HepG2 (cell line): Measurements from ENCODE around the gene KREMEN1. TPM values are rescaled to one million over a fixed set of nuclear protein-coding genes. Genes with fewer than 3 reads are reported as not detected.

ENCODE experiments used
- ATAC-seq: fragments of 200-7000 bp; cut with Tn5 transposase; 3 replicates; pipeline ENCODE4 v1.9.1; 2020; ENCODE audit warnings: mild to moderate bottlenecking, moderate library complexity
- BruUV-seq: library from RNA; stranded (reverse); fragments of 400-500 nt; replicated peaks from 2 replicates; lab custom pipeline; 2021; lab: Mats Ljungman, UMichigan
- CTCF ChIA-PET: fragments of 300-600 bp; formaldehyde crosslinking; extraction: SDS; loops from one replicate; lab custom pipeline; 2021; ENCODE audit warnings: low total read pairs, inconsistent platforms, low intra/inter-chr PET ratio; lab: Yijun Ruan, JAX
- POLR2A ChIA-PET: fragments of 350-600 bp; sonication (Branson Sonifier 250); formaldehyde crosslinking; loops from one replicate; lab custom pipeline; 2020; ENCODE audit warnings: antibody characterized with exemption, inconsistent platforms; lab: Yijun Ruan, JAX
- DNase-seq: peaks from one replicate; pipeline ENCODE4 v3.0.0-alpha.2; 2015; ENCODE audit warnings: low spot score
- FAIRE-seq: peaks from 3 replicates; lab custom pipeline; 2011; peaks lifted over from hg19 to GRCh38; lab: Jason Lieb, UNC
- H2AFZ ChIP-seq: one replicate; pipeline ENCODE4 v1.6.1; 2011; ENCODE audit warnings: low read length, inconsistent platforms
- H3K27ac ChIP-seq: fragments of 300-600 bp; 3 replicates; pipeline ENCODE4 v1.8.0; 2011; ENCODE audit warnings: mixed run types, mild to moderate bottlenecking, mixed read lengths, low read length, inconsistent platforms; ENCODE audit not compliant: insufficient read depth; ENCODE audit errors: extremely low read length
- H3K27me3 ChIP-seq, 2 experiments: fragments of 200-600 bp in 1 of 2; 2 replicates in 1 of 2; 3 replicates in 1 of 2; pipeline versions ENCODE4 v1.6.0 to v1.8.0; 2011; ENCODE audit warnings: low read length in 2 of 2, mild to moderate bottlenecking in 2 of 2, moderate library complexity in 2 of 2, inconsistent platforms in 1 of 2; ENCODE audit not compliant: insufficient read depth in 2 of 2, control insufficient read depth in 1 of 2
- H3K36me3 ChIP-seq, 2 experiments: fragments of 200-600 bp in 1 of 2; replicated peaks in 1 of 2; 2 replicates in 1 of 2; 3 replicates in 1 of 2; pipeline versions ENCODE4 v1.5.1 to v1.8.0; 2011; ENCODE audit warnings: low read length in 2 of 2, inconsistent platforms in 1 of 2; ENCODE audit not compliant: insufficient read depth in 2 of 2, control insufficient read depth in 1 of 2
- H3K4me1 ChIP-seq: 2 replicates; pipeline ENCODE4 v1.5.1; 2012; ENCODE audit warnings: low read length, inconsistent platforms; ENCODE audit not compliant: insufficient read depth
- H3K4me2 ChIP-seq: 2 replicates; pipeline ENCODE4 v1.6.0; 2011; ENCODE audit warnings: low read depth, low read length, inconsistent platforms
- H3K4me3 ChIP-seq, 3 experiments: fragments of 200-600 bp in 1 of 3; sonication (generic), shearing (Covaris generic) in 1 of 3; replicated peaks in 1 of 3; 2 replicates each; pipeline ENCODE4 v1.5.1; 2011 to 2016; ENCODE audit warnings: low read length in 3 of 3, inconsistent platforms in 2 of 3, low read depth in 2 of 3, mild to moderate bottlenecking in 2 of 3, control low read depth in 1 of 3, mixed read lengths in 1 of 3; ENCODE audit not compliant: insufficient read depth in 1 of 3
- H3K79me2 ChIP-seq: one replicate; pipeline ENCODE4 v1.6.1; 2011; ENCODE audit warnings: low read length, inconsistent platforms; ENCODE audit not compliant: insufficient read depth
- H3K9ac ChIP-seq: 2 replicates; pipeline ENCODE4 v1.6.0; 2011; ENCODE audit warnings: mild to moderate bottlenecking, low read depth, low read length, inconsistent platforms; ENCODE audit not compliant: insufficient read depth
- H3K9me3 ChIP-seq: 2 replicates; pipeline ENCODE4 v1.5.1; 2012; ENCODE audit warnings: mild to moderate bottlenecking, low read length
- H4K20me1 ChIP-seq: 2 replicates; pipeline ENCODE4 v1.6.0; 2011; ENCODE audit warnings: inconsistent platforms, mild to moderate bottlenecking, low read length, moderate library complexity; ENCODE audit not compliant: insufficient read depth
- CREM ChIP-seq, 2 experiments: sonication (generic) in 1 of 2; formaldehyde crosslinking in 1 of 2; IDR thresholded peaks; 2 replicates each; pipeline versions ENCODE4 v1.4.0 to v1.6.1; 2016 to 2020; ENCODE audit warnings: antibody characterized with exemption in 1 of 2, mild to moderate bottlenecking in 1 of 2, missing genetic modification reagents in 1 of 2
- FOXA1 ChIP-seq, 2 experiments: fragments of 450-650 bp in 1 of 2; sonication (generic) in 1 of 2; formaldehyde crosslinking in 1 of 2; IDR thresholded peaks; 2 replicates each; pipeline versions ENCODE4 v1.4.0 to v1.6.1; 2016 to 2020; ENCODE audit warnings: missing genetic modification reagents in 1 of 2
- HMG20A ChIP-seq: IDR thresholded peaks from 2 replicates; pipeline ENCODE4 v1.6.1; 2016; ENCODE audit warnings: borderline replicate concordance
- HMG20B ChIP-seq: conservative IDR thresholded peaks from 2 replicates; pipeline ENCODE4 v1.6.1; 2016; ENCODE audit warnings: missing genetic modification reagents, missing compliant biosample characterization
- ISL2 ChIP-seq: sonication (generic); formaldehyde crosslinking; IDR thresholded peaks from 2 replicates; pipeline ENCODE4 v1.5.0; 2020; ENCODE audit warnings: missing genetic modification reagents
- MTF2 ChIP-seq: sonication (generic); formaldehyde crosslinking; IDR thresholded peaks from 2 replicates; pipeline ENCODE4 v1.5.0; 2020; ENCODE audit warnings: missing genetic modification reagents, borderline replicate concordance
- NCOA1 ChIP-seq: sonication (generic); formaldehyde crosslinking; IDR thresholded peaks from 2 replicates; pipeline ENCODE4 v1.9.0; 2021; ENCODE audit warnings: missing genetic modification reagents
- PAF1 ChIP-seq: IDR thresholded peaks from 2 replicates; pipeline ENCODE4 v1.6.1; 2016; ENCODE audit warnings: missing genetic modification reagents, missing compliant biosample characterization
- SOX13 ChIP-seq, 3 experiments: fragments of 450-650 bp in 1 of 3; sonication (generic) in 1 of 3; formaldehyde crosslinking in 1 of 3; IDR thresholded peaks in 2 of 3; conservative IDR thresholded peaks in 1 of 3; 2 replicates each; pipeline versions ENCODE4 v1.5.0 to v1.6.1; 2016 to 2020; ENCODE audit warnings: antibody characterized with exemption in 1 of 3, mild to moderate bottlenecking in 1 of 3, missing compliant biosample characterization in 1 of 3, missing genetic modification reagents in 1 of 3, moderate library complexity in 1 of 3
- SOX6 ChIP-seq, 2 experiments: fragments of 450-650 bp in 1 of 2; sonication (generic) in 1 of 2; formaldehyde crosslinking in 1 of 2; IDR thresholded peaks; 2 replicates each; pipeline versions ENCODE4 v1.4.0 to v1.6.1; 2017 to 2020; ENCODE audit warnings: antibody characterized with exemption in 1 of 2, mild to moderate bottlenecking in 1 of 2, missing genetic modification reagents in 1 of 2
- ZNF670 ChIP-seq: sonication (generic); formaldehyde crosslinking; IDR thresholded peaks from 2 replicates; pipeline ENCODE4 v1.8.0; 2022; ENCODE audit warnings: mild to moderate bottlenecking, missing genetic modification reagents, borderline replicate concordance
- WGBS: methylation state at CpG from one replicate; pipeline ENCODE4 v1.1.6; 2017; ENCODE audit warnings: low lambda C conversion rate; 5-methylcytosine and 5-hydroxymethylcytosine counted together
- in situ Hi-C: cut with HindIII; loops from 2 replicates; pipeline ENCODE4 v1.10.0; 2017; ENCODE audit warnings: low pct_unique_long_range_greater_than_20kb; ENCODE audit not compliant: extremely low pct_ligation_motif_present
- intact Hi-C: fragments of 100-400 bp; cut with micrococcal nuclease; formaldehyde crosslinking; loops from one replicate; pipeline ENCODE4 v1.10.0; 2022; ENCODE audit not compliant: unreplicated experiment
- polyA plus RNA-seq, 8 experiments: library from polyadenylated mRNA; depleted of rRNA in 3 of 8; stranded (reverse) in 7 of 8; unstranded in 1 of 8; fragments of >200 nt; fragmentation: Illumina TruSeq in 4 of 8; extraction: Trizol in 4 of 8; gene quantifications; 2 replicates each; pipeline versions ENCODE4 v1.2.1 to v1.2.3, GENCODE V29; 2011 to 2016; ENCODE audit warnings: low read depth in 4 of 8, missing spikeins in 1 of 8, mixed read lengths in 1 of 8; ENCODE audit not compliant: insufficient read depth in 1 of 8
- total RNA-seq, 5 experiments: library from RNA; depleted of rRNA; stranded (reverse); fragments of >200 nt; fragmentation: Illumina TruSeq; extraction: Trizol; gene quantifications; 2 replicates each; pipeline ENCODE4 v1.2.3, GENCODE V29; 2016; ENCODE audit warnings: low read depth in 1 of 5
- TF ChIP-seq, protein P1 (sequence below): sonication (generic); formaldehyde crosslinking; IDR thresholded peaks from 2 replicates; pipeline ENCODE4 v1.9.0; 2021; ENCODE audit warnings: missing genetic modification reagents, borderline replicate concordance
- TF ChIP-seq, protein P2 (sequence below): sonication (generic); formaldehyde crosslinking; IDR thresholded peaks from 2 replicates; pipeline ENCODE4 v1.4.0; 2020; ENCODE audit warnings: missing genetic modification reagents
- TF ChIP-seq, protein P3 (sequence below): sonication (generic); formaldehyde crosslinking; IDR thresholded peaks from 2 replicates; pipeline ENCODE4 v1.4.0; 2020; ENCODE audit warnings: mild to moderate bottlenecking, missing genetic modification reagents, borderline replicate concordance
- TF ChIP-seq, protein P4 (sequence below): sonication (generic); formaldehyde crosslinking; IDR thresholded peaks from 2 replicates; pipeline ENCODE4 v1.5.0; 2020; ENCODE audit warnings: missing genetic modification reagents

The KREMEN1 gene
- total and polyA plus RNA-seq, 2 of the 13 experiments (the other 11 are each of a cell fraction or from before 2014, with no cell fraction given): 9.8 to 13.8 TPM

DNA sequence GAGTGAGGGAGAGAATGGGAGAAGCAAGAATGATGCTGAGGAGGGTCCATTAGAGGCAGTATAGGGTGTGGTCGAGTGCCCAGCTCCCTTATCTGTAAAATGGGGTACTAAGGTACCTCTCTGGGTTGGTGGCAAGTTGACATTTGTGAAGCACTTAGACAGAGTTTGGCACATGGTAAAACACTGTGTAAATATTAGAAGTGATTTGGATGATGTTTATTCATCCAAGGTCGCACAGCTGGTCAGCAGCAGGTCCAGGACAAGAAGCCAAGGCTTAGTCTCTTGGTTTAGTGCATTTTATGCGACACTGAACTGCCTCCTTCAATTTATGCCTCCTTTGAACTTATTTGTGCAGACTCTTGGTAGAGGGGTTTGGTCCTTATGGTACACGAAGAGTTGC, 19.4 kb downstream of the KREMEN1 start:
- in situ Hi-C loops (no loop called here), intact Hi-C loops (no loop called here)
- FAIRE-seq (no peak), ATAC-seq (no peak), DNase-seq (no peak)
- Histone ChIP-seq H3K27me3 (no peaks in the 10 kb centered on the region), H3K4me2 (no peak overlapping the region), H3K4me3 (no peak overlapping the region), H2AFZ (no peak overlapping the region), H4K20me1 (peaks cover 7% of the 10 kb centered on the region; the same call in 1 of the 2 replicates), H3K9me3 (no peaks in the 10 kb centered on the region), H3K27ac (no peak overlapping the region), H3K36me3 (no peaks in the 10 kb centered on the region), H3K79me2 (no peaks in the 10 kb centered on the region), H3K4me1 (peaks cover 52% of the 10 kb centered on the region), H3K9ac (no peak overlapping the region)
- POLR2A ChIA-PET: no interaction called here
- WGBS: 58% methylated on average over 4 of the region's 4 CpGs
- CTCF ChIA-PET: no interaction called here
- no TSS peak for BruUV-seq
- TF ChIP-seq MTF2 (no peak), HMG20B (CRISPR knock-in tag) (0 out of 2 replicates have a peak, but pooled peaks have one; percentile 29), SOX13 (IDR thresholded peaks at IDR 0.05) (no peak), SOX13 (CRISPR knock-in tag; conservative IDR thresholded peaks at IDR 0.05 in 1 of 2, IDR thresholded peaks at IDR 0.05 in 1 of 2) (peak in 1 of 2 experiments; percentile 38; a peak in 1 of 4 replicates), FOXA1 (IDR thresholded peaks at IDR 0.05) (no peak), FOXA1 (CRISPR knock-in tag; IDR thresholded peaks at IDR 0.05) (peak; percentile 66), ISL2 (CRISPR knock-in tag) (0 out of 2 replicates have a peak, but pooled peaks have one; percentile 18), SOX6 (IDR thresholded peaks at IDR 0.05) (no peak), SOX6 (CRISPR knock-in tag; IDR thresholded peaks at IDR 0.05) (peak; percentile 37; the same call in 1 of the 2 replicates), HMG20A (CRISPR knock-in tag) (0 out of 2 replicates have a peak, but pooled peaks have one; percentile 21), NCOA1 (no peak), ZNF670 (CRISPR knock-in tag) (no peak), CREM (IDR thresholded peaks at IDR 0.05) (no peak), CREM (CRISPR knock-in tag; IDR thresholded peaks at IDR 0.05) (no peak), PAF1 (CRISPR knock-in tag) (no peak)
- TF ChIP-seq, protein P1, sequence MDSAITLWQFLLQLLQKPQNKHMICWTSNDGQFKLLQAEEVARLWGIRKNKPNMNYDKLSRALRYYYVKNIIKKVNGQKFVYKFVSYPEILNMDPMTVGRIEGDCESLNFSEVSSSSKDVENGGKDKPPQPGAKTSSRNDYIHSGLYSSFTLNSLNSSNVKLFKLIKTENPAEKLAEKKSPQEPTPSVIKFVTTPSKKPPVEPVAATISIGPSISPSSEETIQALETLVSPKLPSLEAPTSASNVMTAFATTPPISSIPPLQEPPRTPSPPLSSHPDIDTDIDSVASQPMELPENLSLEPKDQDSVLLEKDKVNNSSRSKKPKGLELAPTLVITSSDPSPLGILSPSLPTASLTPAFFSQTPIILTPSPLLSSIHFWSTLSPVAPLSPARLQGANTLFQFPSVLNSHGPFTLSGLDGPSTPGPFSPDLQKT (CRISPR knock-in tag): no peak
- TF ChIP-seq, protein P2, sequence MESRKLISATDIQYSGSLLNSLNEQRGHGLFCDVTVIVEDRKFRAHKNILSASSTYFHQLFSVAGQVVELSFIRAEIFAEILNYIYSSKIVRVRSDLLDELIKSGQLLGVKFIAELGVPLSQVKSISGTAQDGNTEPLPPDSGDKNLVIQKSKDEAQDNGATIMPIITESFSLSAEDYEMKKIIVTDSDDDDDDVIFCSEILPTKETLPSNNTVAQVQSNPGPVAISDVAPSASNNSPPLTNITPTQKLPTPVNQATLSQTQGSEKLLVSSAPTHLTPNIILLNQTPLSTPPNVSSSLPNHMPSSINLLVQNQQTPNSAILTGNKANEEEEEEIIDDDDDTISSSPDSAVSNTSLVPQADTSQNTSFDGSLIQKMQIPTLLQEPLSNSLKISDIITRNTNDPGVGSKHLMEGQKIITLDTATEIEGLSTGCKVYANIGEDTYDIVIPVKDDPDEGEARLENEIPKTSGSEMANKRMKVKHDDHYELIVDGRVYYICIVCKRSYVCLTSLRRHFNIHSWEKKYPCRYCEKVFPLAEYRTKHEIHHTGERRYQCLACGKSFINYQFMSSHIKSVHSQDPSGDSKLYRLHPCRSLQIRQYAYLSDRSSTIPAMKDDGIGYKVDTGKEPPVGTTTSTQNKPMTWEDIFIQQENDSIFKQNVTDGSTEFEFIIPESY (CRISPR knock-in tag): no peak
- TF ChIP-seq, protein P3, sequence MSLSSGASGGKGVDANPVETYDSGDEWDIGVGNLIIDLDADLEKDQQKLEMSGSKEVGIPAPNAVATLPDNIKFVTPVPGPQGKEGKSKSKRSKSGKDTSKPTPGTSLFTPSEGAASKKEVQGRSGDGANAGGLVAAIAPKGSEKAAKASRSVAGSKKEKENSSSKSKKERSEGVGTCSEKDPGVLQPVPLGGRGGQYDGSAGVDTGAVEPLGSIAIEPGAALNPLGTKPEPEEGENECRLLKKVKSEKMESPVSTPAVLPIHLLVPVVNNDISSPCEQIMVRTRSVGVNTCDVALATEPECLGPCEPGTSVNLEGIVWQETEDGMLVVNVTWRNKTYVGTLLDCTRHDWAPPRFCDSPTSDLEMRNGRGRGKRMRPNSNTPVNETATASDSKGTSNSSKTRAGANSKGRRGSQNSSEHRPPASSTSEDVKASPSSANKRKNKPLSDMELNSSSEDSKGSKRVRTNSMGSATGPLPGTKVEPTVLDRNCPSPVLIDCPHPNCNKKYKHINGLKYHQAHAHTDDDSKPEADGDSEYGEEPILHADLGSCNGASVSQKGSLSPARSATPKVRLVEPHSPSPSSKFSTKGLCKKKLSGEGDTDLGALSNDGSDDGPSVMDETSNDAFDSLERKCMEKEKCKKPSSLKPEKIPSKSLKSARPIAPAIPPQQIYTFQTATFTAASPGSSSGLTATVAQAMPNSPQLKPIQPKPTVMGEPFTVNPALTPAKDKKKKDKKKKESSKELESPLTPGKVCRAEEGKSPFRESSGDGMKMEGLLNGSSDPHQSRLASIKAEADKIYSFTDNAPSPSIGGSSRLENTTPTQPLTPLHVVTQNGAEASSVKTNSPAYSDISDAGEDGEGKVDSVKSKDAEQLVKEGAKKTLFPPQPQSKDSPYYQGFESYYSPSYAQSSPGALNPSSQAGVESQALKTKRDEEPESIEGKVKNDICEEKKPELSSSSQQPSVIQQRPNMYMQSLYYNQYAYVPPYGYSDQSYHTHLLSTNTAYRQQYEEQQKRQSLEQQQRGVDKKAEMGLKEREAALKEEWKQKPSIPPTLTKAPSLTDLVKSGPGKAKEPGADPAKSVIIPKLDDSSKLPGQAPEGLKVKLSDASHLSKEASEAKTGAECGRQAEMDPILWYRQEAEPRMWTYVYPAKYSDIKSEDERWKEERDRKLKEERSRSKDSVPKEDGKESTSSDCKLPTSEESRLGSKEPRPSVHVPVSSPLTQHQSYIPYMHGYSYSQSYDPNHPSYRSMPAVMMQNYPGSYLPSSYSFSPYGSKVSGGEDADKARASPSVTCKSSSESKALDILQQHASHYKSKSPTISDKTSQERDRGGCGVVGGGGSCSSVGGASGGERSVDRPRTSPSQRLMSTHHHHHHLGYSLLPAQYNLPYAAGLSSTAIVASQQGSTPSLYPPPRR (CRISPR knock-in tag): peak; percentile 77; the same call in 1 of the 2 replicates
- TF ChIP-seq, protein P4, sequence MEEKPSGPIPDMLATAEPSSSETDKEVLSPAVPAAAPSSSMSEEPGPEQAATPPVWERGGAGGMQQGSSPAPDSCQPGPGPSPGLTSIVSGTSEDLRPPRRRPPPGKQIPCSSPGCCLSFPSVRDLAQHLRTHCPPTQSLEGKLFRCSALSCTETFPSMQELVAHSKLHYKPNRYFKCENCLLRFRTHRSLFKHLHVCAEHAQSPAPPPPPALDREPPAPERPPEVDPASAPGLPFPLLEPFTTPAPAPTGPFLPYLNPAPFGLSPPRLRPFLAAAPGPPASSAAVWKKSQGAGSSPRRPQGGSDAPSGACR (CRISPR knock-in tag): no peak
